ENCODE data around the gene STPG4. TPM values are rescaled to one million over a fixed set of nuclear protein-coding genes. Genes with fewer than 3 reads are reported as not detected.

STPG4 gene
- polyA plus RNA-seq, 5 donors, result 0.13 to 0.73 (median 0.26) TPM

Other genes starting within 250 kb of the STPG4 start
- gene MCFD2, start 239.5 kb downstream of the STPG4 start, polyA plus RNA-seq (ENCODE audit: insufficient read depth in 1 of 5, insufficient read length in 5 of 5, low replicate concordance in 1 of 5), result 10 to 100 TPM; 75.0 to 95.4 (median 91.8) TPM
- gene TTC7A, start 214.1 kb downstream of the STPG4 start, polyA plus RNA-seq (ENCODE audit: insufficient read depth in 1 of 5, insufficient read length in 5 of 5, low replicate concordance in 1 of 5), result 10 to 100 TPM; 11.1 to 15.2 (median 15.0) TPM
- gene CALM2, start 21.2 kb upstream of the STPG4 start, polyA plus RNA-seq (ENCODE audit: insufficient read depth in 1 of 5, insufficient read length in 5 of 5, low replicate concordance in 1 of 5), result 1,000 to 10,000 TPM in 2 of 5 donors, 100 to 1,000 TPM in 3; 740 to 1,128 (median 880) TPM
- gene EPCAM, start 214.0 kb upstream of the STPG4 start, polyA plus RNA-seq (ENCODE audit: insufficient read depth in 1 of 5, insufficient read length in 5 of 5, low replicate concordance in 1 of 5), result 100 to 1,000 TPM; 248 to 349 (median 311) TPM
- gene MSH2, start 247.8 kb upstream of the STPG4 start, polyA plus RNA-seq (ENCODE audit: insufficient read depth in 1 of 5, insufficient read length in 5 of 5, low replicate concordance in 1 of 5), result 10 to 100 TPM; 47.5 to 81.2 (median 64.8) TPM

Data from right lung (tissue), 5 donors.